GM12891 (cell line): Measurements from ENCODE around the gene SH2D6.

Experiments
- POLR2A ChIP-seq: IDR thresholded peaks from 2 replicates; pipeline ENCODE4 v1.6.1; 2011; ENCODE audit warnings: low read depth, low read length, control low read depth
- POLR2AphosphoS5 ChIP-seq: IDR thresholded peaks from 2 replicates; pipeline ENCODE4 v1.6.1; 2011; ENCODE audit warnings: low read depth, low read length, control low read depth
- SPI1 ChIP-seq: IDR thresholded peaks from 2 replicates; pipeline ENCODE4 v1.6.1; 2011; ENCODE audit warnings: low read depth, low read length, control low read depth
- TAF1 ChIP-seq: IDR thresholded peaks from 2 replicates; pipeline ENCODE4 v1.6.1; 2011; ENCODE audit warnings: low read depth, low read length, control low read depth

- TF ChIP-seq POLR2AphosphoS5 (no peak), POLR2A (no peak), TAF1 (no peak), SPI1 (no peak)
Observed at GRCh38 chr2:85429213-85429923, 10.9 kb downstream of the SH2D6 start.
